Choroid plexus epithelial cell (primary cell): ENCODE measurements around the gene NECTIN2.
A peak's percentile ranks its signal among the peaks of the same experiment; 100 is the strongest.
"Not testable (repeated sequence)": the region's sequence is repeated elsewhere in the genome, so short reads cannot be mapped to it uniquely, and the experiment has no call there.

Experiments
- DNase-seq: peaks from one replicate; pipeline ENCODE4 v3.0.0-alpha.2; 2010; ENCODE audit warnings: low read depth
- H3K4me3 ChIP-seq: 2 replicates; pipeline ENCODE4 v1.5.1; 2011; ENCODE audit warnings: low read depth, mild to moderate bottlenecking, control low read depth, low read length, moderate library complexity
- TF ChIP-seq, protein P1 (sequence below): conservative IDR thresholded peaks from 2 replicates; pipeline ENCODE4 v1.5.1; 2011; ENCODE audit warnings: low read depth, mild to moderate bottlenecking, control low read depth, inconsistent platforms, low read length, moderate library complexity

NECTIN2 gene

DNA sequence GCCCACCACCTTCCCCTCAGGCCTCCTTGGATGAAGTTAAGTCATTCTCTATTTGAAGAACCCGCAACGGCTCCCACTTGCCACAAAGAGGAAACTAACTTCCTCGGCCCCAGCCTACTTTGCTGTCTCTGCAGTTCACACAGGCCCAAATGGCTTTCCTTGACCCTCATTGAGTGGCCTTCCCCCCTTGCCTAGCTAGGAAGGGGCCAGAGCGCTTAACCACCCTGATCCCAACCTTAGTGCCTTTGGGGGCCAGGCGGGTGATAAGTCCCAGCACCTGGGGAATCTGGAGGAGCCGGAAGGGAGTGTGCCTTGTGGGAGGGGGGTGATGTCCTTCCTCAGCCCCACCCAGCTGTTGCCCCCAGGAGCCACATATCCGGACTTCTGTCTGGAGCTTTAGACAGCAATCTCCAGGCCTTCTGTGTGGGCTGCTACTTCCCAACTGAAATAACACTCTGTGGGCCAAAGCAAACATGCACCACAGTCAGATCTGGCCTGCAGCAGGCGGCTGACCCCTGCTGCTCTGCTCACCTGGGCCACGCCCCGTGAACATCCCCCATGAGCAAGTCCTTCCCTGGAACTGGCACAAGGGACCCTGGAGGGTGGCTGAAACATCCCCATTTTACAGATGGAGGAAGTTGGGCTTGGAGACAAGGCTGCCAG is 10.5 kb downstream of the NECTIN2 start:
- H3K4me3 ChIP-seq, result no peak overlapping the region
- TF ChIP-seq, protein P1, sequence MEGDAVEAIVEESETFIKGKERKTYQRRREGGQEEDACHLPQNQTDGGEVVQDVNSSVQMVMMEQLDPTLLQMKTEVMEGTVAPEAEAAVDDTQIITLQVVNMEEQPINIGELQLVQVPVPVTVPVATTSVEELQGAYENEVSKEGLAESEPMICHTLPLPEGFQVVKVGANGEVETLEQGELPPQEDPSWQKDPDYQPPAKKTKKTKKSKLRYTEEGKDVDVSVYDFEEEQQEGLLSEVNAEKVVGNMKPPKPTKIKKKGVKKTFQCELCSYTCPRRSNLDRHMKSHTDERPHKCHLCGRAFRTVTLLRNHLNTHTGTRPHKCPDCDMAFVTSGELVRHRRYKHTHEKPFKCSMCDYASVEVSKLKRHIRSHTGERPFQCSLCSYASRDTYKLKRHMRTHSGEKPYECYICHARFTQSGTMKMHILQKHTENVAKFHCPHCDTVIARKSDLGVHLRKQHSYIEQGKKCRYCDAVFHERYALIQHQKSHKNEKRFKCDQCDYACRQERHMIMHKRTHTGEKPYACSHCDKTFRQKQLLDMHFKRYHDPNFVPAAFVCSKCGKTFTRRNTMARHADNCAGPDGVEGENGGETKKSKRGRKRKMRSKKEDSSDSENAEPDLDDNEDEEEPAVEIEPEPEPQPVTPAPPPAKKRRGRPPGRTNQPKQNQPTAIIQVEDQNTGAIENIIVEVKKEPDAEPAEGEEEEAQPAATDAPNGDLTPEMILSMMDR, result no peak

DNA sequence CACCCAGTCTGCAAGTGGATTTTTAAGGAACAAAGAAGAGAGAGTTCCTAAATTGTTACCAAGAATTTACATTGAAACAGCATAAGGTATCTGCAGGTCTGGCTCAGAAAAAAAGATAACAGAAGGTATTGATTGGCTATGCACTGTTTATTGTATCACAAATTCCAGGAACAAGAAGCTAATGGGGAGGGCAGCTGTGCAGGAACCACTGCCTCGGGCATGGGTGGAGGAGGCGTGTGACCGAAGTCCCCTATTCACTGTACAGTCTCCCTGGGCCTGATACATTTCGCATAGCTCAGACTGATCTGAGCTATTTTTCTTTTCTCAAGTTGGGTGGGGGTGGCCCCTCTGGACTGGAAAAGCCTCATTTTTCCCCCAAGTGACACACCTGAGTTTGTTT is 11.7 kb downstream of the NECTIN2 start:
- no peak overlapping the region for H3K4me3 ChIP-seq
- no peak for DNase-seq
- TF ChIP-seq, protein P1, result no peak

More for the DNA sequence above, 10.5 kb downstream of the NECTIN2 start:
- peak; percentile 61 for DNase-seq

GRCh38 chr19:44861576-44861975 is 15.5 kb downstream of the NECTIN2 start:
- H3K4me3 ChIP-seq, DNase-seq: not testable (repeated sequence)

DNA sequence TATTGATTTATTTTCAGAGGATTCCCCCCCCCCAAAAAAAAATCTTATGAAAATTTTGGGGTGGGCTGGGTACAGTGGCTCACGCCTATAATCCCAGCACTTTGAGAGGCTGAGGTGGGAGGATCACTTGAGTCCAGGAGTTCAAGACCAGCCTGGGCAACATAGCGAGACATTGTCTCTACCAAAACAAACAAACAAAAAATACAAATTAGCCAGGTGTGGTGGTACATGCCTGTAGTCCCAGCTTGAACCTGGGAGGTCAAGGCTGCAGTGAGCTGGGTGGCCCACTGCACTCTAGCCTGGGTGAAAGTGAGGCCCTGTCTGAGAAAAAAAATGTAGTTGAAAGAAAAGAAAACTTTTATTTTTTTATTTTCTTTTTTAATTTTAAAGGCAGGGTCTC is 17.9 kb downstream of the NECTIN2 start:
- DNase-seq, result no peak

GRCh38 chr19:44865196-44865767 is 19.2 kb downstream of the NECTIN2 start:
- H3K4me3 ChIP-seq, result no peak overlapping the region
- TF ChIP-seq, protein P1, result no peak
- DNase-seq, result no peak

More for the DNA sequence above, 17.9 kb downstream of the NECTIN2 start:
- TF ChIP-seq, protein P1, result no peak
- H3K4me3 ChIP-seq, result no peak overlapping the region

DNA sequence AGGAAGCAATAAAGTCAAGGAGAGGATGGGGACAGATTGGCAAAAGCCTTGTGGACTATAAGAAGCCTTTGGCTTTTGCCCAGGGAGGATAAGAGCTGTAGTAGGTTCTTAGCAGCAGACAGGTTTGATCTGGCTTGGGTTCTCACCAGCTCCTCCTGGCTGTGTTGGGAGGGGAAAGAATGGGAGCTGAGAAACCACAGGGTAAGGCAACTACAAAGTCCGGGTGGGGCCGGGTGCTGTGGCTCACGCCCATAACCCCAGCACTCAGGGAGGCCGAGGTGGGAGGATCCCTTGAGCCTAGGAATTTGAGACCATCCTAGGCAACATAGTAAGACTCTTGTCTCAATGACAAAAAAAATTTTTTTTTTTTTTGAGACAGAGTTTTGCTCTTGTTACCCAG is 20.6 kb downstream of the NECTIN2 start:
- TF ChIP-seq, protein P1, result no peak
- no peak for DNase-seq
- H3K4me3 ChIP-seq, result no peak overlapping the region

- TF ChIP-seq, protein P1, result no peak
- no peak for DNase-seq
- no peak overlapping the region for H3K4me3 ChIP-seq
These were observed 21.5 kb downstream of the NECTIN2 start for GRCh38 chr19:44867578-44867977.
